ENCODE measurements around the gene CDC42EP5.

CDC42EP5 gene

DNA sequence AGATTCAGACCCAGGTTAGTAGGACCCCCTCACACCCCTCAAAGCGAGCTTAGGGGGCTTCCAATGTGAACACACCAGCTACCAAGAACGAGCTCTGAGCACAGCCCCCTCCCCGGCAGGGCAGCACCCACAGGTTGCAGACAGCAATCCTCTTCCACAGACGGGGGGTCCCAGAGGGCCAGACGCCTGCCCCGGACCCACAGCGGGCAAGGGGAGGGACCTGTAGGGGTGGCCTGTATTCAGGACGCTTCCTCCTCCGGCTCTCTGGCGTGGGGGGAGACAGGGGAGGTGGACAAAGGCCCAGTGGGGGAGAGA is 53.1 kb downstream of the CDC42EP5 start:
- TF ChIP-seq SUZ12 (IDR thresholded peaks at IDR 0.05) (no peak), CTBP1 (IDR thresholded peaks at IDR 0.05; ENCODE audit: borderline replicate concordance) (no peak), SP1 (IDR thresholded peaks at IDR 0.05) (no peak), FOXK2 (IDR thresholded peaks at IDR 0.05) (no peak), ARNT (IDR thresholded peaks at IDR 0.05) (no peak), LEF1 (IDR thresholded peaks at IDR 0.05; ENCODE audit: borderline replicate concordance) (no peak), HDGF (IDR thresholded peaks at IDR 0.05; ENCODE audit: borderline replicate concordance) (no peak), TARDBP (IDR thresholded peaks at IDR 0.05) (no peak), L3MBTL2 (conservative IDR thresholded peaks at IDR 0.05) (no peak), NFRKB (IDR thresholded peaks at IDR 0.05) (no peak), ZNF384 (IDR thresholded peaks at IDR 0.05) (no peak), ELF4 (IDR thresholded peaks at IDR 0.05) (no peak), BHLHE40 (IDR thresholded peaks at IDR 0.05; ENCODE audit: borderline replicate concordance) (no peak), FOXA1 (IDR thresholded peaks at IDR 0.05) (no peak), FOXM1 (IDR thresholded peaks at IDR 0.05; ENCODE audit: borderline replicate concordance) (no peak)
- TF ChIP-seq, protein P1, sequence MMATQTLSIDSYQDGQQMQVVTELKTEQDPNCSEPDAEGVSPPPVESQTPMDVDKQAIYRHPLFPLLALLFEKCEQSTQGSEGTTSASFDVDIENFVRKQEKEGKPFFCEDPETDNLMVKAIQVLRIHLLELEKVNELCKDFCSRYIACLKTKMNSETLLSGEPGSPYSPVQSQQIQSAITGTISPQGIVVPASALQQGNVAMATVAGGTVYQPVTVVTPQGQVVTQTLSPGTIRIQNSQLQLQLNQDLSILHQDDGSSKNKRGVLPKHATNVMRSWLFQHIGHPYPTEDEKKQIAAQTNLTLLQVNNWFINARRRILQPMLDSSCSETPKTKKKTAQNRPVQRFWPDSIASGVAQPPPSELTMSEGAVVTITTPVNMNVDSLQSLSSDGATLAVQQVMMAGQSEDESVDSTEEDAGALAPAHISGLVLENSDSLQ (IDR thresholded peaks at IDR 0.05) = no peak
- POLR2A ChIA-PET = interaction anchor here (1.0 kb wide), 1 partner anchor 9 kb away, joined by 3 read pairs; no protein-coding TSS in a partner anchor
- no peak for DNase-seq (ENCODE audit: extremely low spot score)
- CTCF ChIA-PET = no interaction called here

DNA sequence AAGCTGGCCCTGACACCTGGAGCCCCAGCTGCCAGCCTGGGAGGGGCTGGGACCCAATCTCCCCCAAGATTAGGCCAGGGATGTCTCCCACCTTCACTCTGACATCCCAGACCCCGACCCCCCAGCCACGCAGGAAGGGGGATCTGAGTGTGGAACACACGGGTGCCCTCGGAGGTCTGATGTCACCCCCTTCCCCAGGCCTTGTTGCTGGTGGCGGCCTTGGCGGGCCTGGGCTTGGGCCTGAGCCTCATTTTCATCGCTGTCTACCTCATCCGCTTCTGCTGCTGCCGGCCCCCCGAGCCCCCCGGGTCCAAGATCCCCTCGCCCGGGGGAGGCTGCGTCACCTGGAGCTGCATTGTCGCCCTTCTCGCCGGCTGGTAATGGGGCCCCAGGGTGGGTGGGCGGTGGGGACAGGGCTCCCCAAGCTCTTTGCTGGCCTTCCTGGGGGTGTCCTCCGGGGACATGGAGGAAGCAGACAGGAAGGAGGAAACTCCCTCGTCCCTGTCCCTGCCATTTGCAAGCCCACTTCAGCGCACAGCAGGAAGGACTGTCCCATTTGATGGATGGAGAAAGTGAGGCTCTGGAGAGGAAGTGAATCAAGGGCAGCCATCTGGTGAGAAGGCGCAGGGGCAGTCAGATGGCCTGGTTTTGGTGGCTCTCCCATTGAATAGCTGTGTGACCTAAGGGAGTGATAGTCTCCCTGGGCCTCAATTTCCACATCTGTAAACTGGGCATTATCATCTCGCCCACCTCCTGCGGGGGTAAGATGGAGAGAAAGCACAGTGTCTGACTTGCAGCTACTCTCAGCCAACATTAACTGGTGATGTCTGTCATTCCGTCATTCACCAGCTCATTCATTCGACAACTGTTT is 53.9 kb downstream of the CDC42EP5 start:
- ChIA-PET POLR2A (interaction anchor here (1.0 kb wide), 1 partner anchor 10 kb away, joined by 3 read pairs; no protein-coding TSS in a partner anchor), CTCF (no interaction called here)
- no peak for TF ChIP-seq HDGF (IDR thresholded peaks at IDR 0.05; ENCODE audit: borderline replicate concordance)
- no peak for TF ChIP-seq TARDBP (IDR thresholded peaks at IDR 0.05)
- TF ChIP-seq, protein P1 (IDR thresholded peaks at IDR 0.05) = no peak
- no peak for TF ChIP-seq BHLHE40 (IDR thresholded peaks at IDR 0.05; ENCODE audit: borderline replicate concordance)
- no peak for TF ChIP-seq FOXM1 (IDR thresholded peaks at IDR 0.05; ENCODE audit: borderline replicate concordance)
- no peak for TF ChIP-seq ZNF384 (IDR thresholded peaks at IDR 0.05)
- TF ChIP-seq FOXK2 (IDR thresholded peaks at IDR 0.05) = no peak
- no peak for TF ChIP-seq ELF4 (IDR thresholded peaks at IDR 0.05)
- TF ChIP-seq CTBP1 (IDR thresholded peaks at IDR 0.05; ENCODE audit: borderline replicate concordance) = no peak
- no peak for TF ChIP-seq SUZ12 (IDR thresholded peaks at IDR 0.05)
- no peak for TF ChIP-seq ARNT (IDR thresholded peaks at IDR 0.05)
- TF ChIP-seq L3MBTL2 (conservative IDR thresholded peaks at IDR 0.05) = no peak
- TF ChIP-seq LEF1 (IDR thresholded peaks at IDR 0.05; ENCODE audit: borderline replicate concordance) = no peak
- TF ChIP-seq SP1 (IDR thresholded peaks at IDR 0.05) = no peak
- TF ChIP-seq NFRKB (IDR thresholded peaks at IDR 0.05) = no peak
- no peak for TF ChIP-seq FOXA1 (IDR thresholded peaks at IDR 0.05)
- DNase-seq (ENCODE audit: extremely low spot score) = no peak

DNA sequence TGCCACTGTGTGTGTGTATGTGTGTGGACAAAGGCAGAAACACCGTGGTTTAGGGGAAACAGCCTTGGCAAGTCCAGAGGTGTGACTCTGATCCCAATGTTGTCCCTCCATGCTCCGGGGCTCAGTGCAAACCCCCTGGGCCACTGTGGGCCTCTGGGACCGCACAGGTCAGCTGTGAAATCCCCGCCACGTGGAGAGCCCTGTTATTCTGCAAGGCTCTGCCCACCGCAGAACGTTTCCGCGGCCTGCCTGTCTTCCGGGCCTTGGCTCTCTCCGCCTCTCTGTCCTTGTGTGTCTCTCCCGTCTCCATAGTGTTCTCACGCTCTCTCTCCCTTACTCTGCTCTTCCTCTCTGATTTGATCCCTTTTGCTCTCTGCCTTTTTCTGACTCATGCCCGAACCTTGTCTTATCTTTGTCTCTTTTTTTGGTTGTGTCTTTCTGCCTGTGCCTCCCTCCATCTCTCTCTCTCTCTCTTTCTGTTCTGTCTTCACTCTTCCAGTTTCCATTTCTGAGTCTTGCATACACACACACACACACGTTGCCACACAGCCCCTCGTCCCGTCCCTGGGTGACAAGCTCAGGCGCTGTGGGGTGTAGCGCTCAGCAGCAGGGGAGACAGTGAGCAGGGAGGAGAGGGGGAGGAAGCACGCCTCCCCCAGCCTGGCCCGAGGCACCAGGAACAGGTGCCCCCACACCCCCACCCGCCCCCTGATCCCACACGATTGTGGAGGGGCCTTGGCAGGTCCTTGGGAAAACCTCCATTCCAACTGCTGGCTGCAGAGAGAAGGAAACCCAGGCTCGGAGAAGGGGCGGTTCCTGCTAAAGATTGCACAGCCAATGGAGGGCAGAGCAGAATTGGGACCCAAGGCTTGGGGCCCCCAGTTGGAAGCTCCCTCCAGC is 54.8 kb downstream of the CDC42EP5 start:
- CTCF ChIA-PET = interaction anchor here (0.6 kb wide), 1 partner anchor 249 kb away, joined by 4 read pairs; no protein-coding TSS in a partner anchor
- POLR2A ChIA-PET = no interaction called here
- DNase-seq (ENCODE audit: extremely low spot score) = no peak
- TF ChIP-seq L3MBTL2 (conservative IDR thresholded peaks at IDR 0.05) = no peak
- no peak for TF ChIP-seq FOXK2 (IDR thresholded peaks at IDR 0.05)

DNA sequence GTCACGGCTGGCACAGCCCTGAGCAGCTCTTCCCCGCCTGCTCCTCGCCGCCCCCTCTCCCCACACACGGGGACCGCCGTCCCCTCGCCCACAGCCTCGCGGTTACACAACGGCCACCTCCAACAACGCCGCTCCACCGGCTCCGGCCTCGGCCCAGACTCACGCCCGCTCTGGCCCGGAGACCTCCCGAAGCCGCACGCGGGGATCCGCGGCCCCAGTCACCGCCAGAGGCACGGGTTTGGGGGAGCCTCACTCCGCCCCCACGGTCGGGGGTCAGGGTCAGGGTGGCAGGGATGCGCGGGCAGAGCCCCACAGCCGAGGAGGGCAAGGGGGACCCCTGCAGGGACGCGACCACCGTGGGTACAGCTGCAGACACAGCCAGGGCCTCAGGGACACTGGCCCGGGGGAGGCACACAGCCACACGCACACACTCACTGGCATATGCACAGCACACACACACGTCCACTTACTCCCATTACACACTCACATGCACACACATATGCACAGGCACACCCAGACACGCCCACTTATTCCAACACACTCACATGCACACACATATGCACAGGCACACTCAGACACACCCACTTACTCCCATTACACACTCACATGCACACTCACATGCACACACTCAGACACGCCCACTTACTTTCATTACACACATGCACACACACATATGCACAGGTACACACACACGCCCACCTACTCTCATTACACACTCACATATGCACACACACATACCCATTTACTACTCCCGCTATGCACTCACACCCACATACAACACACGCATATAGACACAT is 56.2 kb downstream of the CDC42EP5 start:
- CTCF ChIA-PET = no interaction called here
- TF ChIP-seq FOXM1 (IDR thresholded peaks at IDR 0.05; ENCODE audit: borderline replicate concordance) (no peak), LEF1 (IDR thresholded peaks at IDR 0.05; ENCODE audit: borderline replicate concordance) (no peak), ELF4 (IDR thresholded peaks at IDR 0.05) (no peak), BHLHE40 (IDR thresholded peaks at IDR 0.05; ENCODE audit: borderline replicate concordance) (no peak), FOXK2 (IDR thresholded peaks at IDR 0.05) (no peak), ZNF384 (IDR thresholded peaks at IDR 0.05) (no peak), SUZ12 (IDR thresholded peaks at IDR 0.05) (no peak), FOXA1 (IDR thresholded peaks at IDR 0.05) (no peak), TARDBP (IDR thresholded peaks at IDR 0.05) (no peak), HDGF (IDR thresholded peaks at IDR 0.05; ENCODE audit: borderline replicate concordance) (no peak), L3MBTL2 (conservative IDR thresholded peaks at IDR 0.05) (no peak)
- POLR2A ChIA-PET = interaction anchor here (1.0 kb wide), 1 partner anchor 15 kb away, joined by 3 read pairs; no protein-coding TSS in a partner anchor

DNA sequence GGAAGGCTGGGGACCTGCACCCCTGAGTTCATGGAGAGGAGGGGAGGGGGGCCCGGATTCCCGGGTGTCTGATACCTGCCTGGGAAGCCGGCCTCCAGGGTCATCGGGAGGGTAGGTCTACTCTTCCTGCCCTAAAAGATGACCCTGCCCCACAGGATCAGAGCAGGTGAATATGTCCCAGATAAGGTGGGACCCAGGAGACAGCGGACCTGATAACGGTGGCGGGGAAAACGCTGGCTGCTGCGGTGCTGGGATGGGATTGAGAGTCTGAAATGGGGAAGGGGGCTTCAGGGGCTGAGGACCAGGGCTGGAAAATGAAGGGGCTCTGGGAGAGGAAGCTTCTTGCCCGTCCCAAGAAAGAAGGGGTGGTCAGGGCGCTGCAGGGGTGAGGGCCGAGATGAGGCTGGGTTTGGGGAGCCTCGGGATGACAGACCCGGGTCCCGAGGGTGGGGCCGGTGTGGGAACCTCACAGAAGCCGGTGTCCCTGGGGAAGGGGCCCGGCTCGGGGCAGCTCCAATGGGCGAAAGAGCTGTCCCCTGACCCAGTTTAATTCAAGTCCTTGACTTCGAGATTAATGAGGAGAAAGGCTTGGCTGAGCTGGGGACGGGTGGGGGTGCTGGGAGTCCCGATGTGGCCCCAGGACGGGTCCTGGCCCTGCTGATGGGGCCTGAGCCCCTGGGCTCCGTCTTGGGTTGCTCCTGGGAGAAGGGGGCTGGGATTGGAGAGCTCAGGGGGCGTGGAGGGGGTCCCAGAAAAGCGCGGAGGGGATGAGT is 57.0 kb downstream of the CDC42EP5 start:
- CTCF ChIA-PET = no interaction called here
- POLR2A ChIA-PET = interaction anchor here (1.0 to 1.1 kb wide), 2 partner anchors 14 kb away, joined by 3 read pairs; no protein-coding TSS in a partner anchor

More for the DNA sequence above, 56.2 kb downstream of the CDC42EP5 start:
- no peak for DNase-seq (ENCODE audit: extremely low spot score)

More for the DNA sequence above, 57.0 kb downstream of the CDC42EP5 start:
- TF ChIP-seq SUZ12 (IDR thresholded peaks at IDR 0.05) (no peak), L3MBTL2 (conservative IDR thresholded peaks at IDR 0.05) (no peak), NFRKB (IDR thresholded peaks at IDR 0.05) (no peak), FOXA1 (IDR thresholded peaks at IDR 0.05) (no peak), LEF1 (IDR thresholded peaks at IDR 0.05; ENCODE audit: borderline replicate concordance) (no peak)
- TF ChIP-seq, protein P1 (IDR thresholded peaks at IDR 0.05) = no peak
- DNase-seq (ENCODE audit: extremely low spot score) = no peak

Data from HEK293T (cell line).